Measurements from ENCODE around the gene RTBDN.

The RTBDN gene

GRCh38 chr19:12777217-12778016 is 57.0 kb downstream of the RTBDN start:
- peak overlapping the region; percentile 88 for H3K27ac Mint-ChIP-seq
- no peaks in the 10 kb centered on the region for H3K27me3 Mint-ChIP-seq (ENCODE audit: low read depth)
- H3K4me1 Mint-ChIP-seq (ENCODE audit: low read depth), result peaks cover 28% of the 10 kb centered on the region
- no peaks in the 10 kb centered on the region for H3K9me3 Mint-ChIP-seq
- peak overlapping the region; percentile 82 for H3K4me3 Mint-ChIP-seq
- H3K36me3 Mint-ChIP-seq (ENCODE audit: low read depth), result no peaks in the 10 kb centered on the region

All from T-helper 1 cell treated with Interleukin-12 subunit alpha and Interleukin-12 subunit beta and Interleukin-4 antibody, amounts not matched to agents 30 μg/mL and 1 μg/mL, for 36 hours (primary cell).